Spleen (tissue), 7 donors: Measurements from ENCODE around the gene OBSCN.

Source experiments
- POLR2A ChIP-seq, 3 donors: fragments of 450-650 bp; IDR thresholded peaks; one replicate each; pipeline ENCODE4 v1.5.1; 2017; ENCODE audit warnings: antibody characterized with exemption in 3 of 3, mild to moderate bottlenecking in 1 of 3
- POLR2AphosphoS5 ChIP-seq, 3 donors: sonication (generic); formaldehyde crosslinking; IDR thresholded peaks; one replicate each; pipeline ENCODE4 v1.5.1; 2017; ENCODE audit warnings: antibody characterized with exemption in 3 of 3
- TF ChIP-seq, protein P1 (sequence below), 11 experiments: fragments of 200-600 bp in 7 of 11; fragments of 450-650 bp in 4 of 11; sonication (generic) in 4 of 11; IDR thresholded peaks in 8 of 11; conservative IDR thresholded peaks in 3 of 11; 1 replicate in 7 of 11; 2 replicates in 4 of 11; pipeline versions ENCODE4 v1.4.0 to v1.8.0; 2016 to 2021; ENCODE audit warnings: antibody characterized with exemption in 11 of 11, inconsistent platforms in 4 of 11, mild to moderate bottlenecking in 1 of 11
- donor health status: DM: no; HTN: no; CAD: no; lungs with moderate emphysema.
- donor health status: DM: no; HTN: no; CAD: no.
- donor health status: DM: no; HTN: no; CAD: no.

DNA sequence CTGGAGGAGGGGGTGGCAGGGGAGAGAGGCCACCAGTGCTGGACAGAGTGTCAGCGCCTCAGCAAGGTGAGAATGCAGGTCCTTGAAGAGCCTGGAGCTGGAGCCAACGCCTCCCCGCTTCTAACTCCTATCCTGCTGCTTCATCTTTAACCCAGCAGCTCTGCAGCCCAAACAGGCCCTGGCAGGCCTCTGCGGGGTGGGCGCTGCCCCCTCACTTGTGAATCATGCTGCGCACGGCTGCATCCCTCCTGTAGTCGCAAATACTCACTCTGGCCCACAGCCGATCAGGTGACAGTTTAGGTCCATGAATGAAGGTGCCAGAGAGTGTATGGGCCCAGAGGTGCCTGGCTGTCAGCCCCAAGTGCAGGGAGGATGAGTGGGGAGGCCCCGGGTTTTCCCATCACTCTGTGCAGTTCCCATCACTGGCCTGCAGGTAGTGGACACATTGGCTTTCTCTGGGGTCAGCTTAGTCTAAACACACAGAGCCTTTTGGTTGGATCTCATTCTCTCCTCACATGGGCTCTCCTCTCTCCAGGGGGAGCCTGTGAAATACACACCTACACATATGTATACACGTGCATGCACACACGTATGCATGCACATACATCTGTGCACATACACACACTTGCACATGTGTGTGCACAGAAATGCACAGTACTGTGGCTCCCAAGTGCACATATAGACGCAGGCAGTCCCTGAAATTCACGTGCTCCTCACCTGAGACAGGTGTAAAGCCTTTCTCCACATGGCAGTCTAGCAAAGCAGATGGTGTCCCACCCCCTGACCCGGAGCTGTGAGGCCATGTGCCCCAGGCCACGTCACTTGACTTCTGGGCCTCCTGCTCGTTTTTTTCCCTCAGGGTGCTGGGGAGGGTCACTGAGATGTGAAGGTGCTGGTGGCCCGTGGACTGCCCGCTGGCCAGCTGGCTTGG, 146.8 kb downstream of the OBSCN start:
- TF ChIP-seq, protein P1, sequence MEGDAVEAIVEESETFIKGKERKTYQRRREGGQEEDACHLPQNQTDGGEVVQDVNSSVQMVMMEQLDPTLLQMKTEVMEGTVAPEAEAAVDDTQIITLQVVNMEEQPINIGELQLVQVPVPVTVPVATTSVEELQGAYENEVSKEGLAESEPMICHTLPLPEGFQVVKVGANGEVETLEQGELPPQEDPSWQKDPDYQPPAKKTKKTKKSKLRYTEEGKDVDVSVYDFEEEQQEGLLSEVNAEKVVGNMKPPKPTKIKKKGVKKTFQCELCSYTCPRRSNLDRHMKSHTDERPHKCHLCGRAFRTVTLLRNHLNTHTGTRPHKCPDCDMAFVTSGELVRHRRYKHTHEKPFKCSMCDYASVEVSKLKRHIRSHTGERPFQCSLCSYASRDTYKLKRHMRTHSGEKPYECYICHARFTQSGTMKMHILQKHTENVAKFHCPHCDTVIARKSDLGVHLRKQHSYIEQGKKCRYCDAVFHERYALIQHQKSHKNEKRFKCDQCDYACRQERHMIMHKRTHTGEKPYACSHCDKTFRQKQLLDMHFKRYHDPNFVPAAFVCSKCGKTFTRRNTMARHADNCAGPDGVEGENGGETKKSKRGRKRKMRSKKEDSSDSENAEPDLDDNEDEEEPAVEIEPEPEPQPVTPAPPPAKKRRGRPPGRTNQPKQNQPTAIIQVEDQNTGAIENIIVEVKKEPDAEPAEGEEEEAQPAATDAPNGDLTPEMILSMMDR (IDR thresholded peaks at IDR 0.05 in 8 of 11, conservative IDR thresholded peaks at IDR 0.05 in 3 of 11): no peak
- no peak for TF ChIP-seq POLR2A (IDR thresholded peaks at IDR 0.05)
- TF ChIP-seq POLR2AphosphoS5 (IDR thresholded peaks at IDR 0.05): no peak
